CD14-positive monocyte (primary cell): ENCODE results near the gene HSBP1L1. TPM values are rescaled to one million over a fixed set of nuclear protein-coding genes. Genes with fewer than 3 reads are reported as not detected.

ENCODE experiments used
- DNase-seq, 3 donors: peaks; one replicate each; pipeline ENCODE4 v3.0.0-alpha.2; 2011 to 2022
- H2AFZ ChIP-seq: 2 replicates; pipeline ENCODE4 v1.6.0; 2012; ENCODE audit warnings: mild to moderate bottlenecking, low read depth, low read length, inconsistent platforms; ENCODE audit not compliant: insufficient read depth, poor library complexity, severe bottlenecking
- H3K27ac ChIP-seq, 2 donors: 1 replicate in 1 of 2; 2 replicates in 1 of 2; pipeline ENCODE4 v1.5.1; 2012 to 2013; ENCODE audit warnings: low read length in 2 of 2, control low read depth in 1 of 2, inconsistent platforms in 1 of 2, low read depth in 1 of 2, mild to moderate bottlenecking in 1 of 2
- H3K27me3 ChIP-seq, 2 donors: one replicate each; pipeline versions ENCODE4 v1.6.0 to v1.6.1; 2011 to 2013; ENCODE audit warnings: low read length in 2 of 2; ENCODE audit not compliant: control insufficient read depth in 2 of 2, insufficient read depth in 2 of 2
- H3K36me3 ChIP-seq, 2 donors: replicated peaks in 1 of 2; 1 replicate in 1 of 2; 2 replicates in 1 of 2; pipeline versions ENCODE4 v1.5.1 to v1.6.1; 2012 to 2013; ENCODE audit warnings: low read length in 2 of 2, control low read depth in 1 of 2, inconsistent platforms in 1 of 2, mild to moderate bottlenecking in 1 of 2; ENCODE audit not compliant: insufficient read depth in 2 of 2, control insufficient read depth in 1 of 2
- H3K4me1 ChIP-seq, 2 donors: 1 replicate in 1 of 2; 2 replicates in 1 of 2; pipeline versions ENCODE4 v1.5.1 to v1.6.1; 2012 to 2013; ENCODE audit warnings: low read length in 2 of 2, control low read depth in 1 of 2, inconsistent platforms in 1 of 2, mild to moderate bottlenecking in 1 of 2, moderate library complexity in 1 of 2; ENCODE audit not compliant: insufficient read depth in 2 of 2, control insufficient read depth in 1 of 2
- H3K4me2 ChIP-seq: replicated peaks from 2 replicates; pipeline ENCODE3; 2012; ENCODE audit warnings: low read length, moderate library complexity, mild to moderate bottlenecking; ENCODE audit not compliant: poor library complexity, severe bottlenecking; ENCODE audit errors: extremely low read depth
- H3K4me3 ChIP-seq, 3 experiments: fragments of 200-600 bp in 1 of 3; sonication (generic) in 1 of 3; replicated peaks in 1 of 3; 1 replicate in 2 of 3; 2 replicates in 1 of 3; pipeline ENCODE4 v1.5.1; 2011 to 2013; ENCODE audit warnings: low read length in 3 of 3, mild to moderate bottlenecking in 3 of 3, control low read depth in 2 of 3, low read depth in 2 of 3, inconsistent platforms in 1 of 3, moderate library complexity in 1 of 3
- H3K79me2 ChIP-seq: 2 replicates; pipeline ENCODE4 v1.6.0; 2012; ENCODE audit warnings: mild to moderate bottlenecking, control low read depth, inconsistent platforms, low read length, moderate library complexity; ENCODE audit not compliant: insufficient read depth
- H3K9ac ChIP-seq: 2 replicates; pipeline ENCODE4 v1.6.0; 2017; ENCODE audit warnings: low read length, mild to moderate bottlenecking; ENCODE audit not compliant: insufficient read depth, poor library complexity, severe bottlenecking
- H3K9me3 ChIP-seq, 2 donors: replicated peaks in 1 of 2; 1 replicate in 1 of 2; 2 replicates in 1 of 2; pipeline versions ENCODE4 v1.5.1 to v1.6.1; 2012 to 2013; ENCODE audit warnings: low read length in 2 of 2, control low read depth in 1 of 2; ENCODE audit not compliant: control insufficient read depth in 1 of 2, insufficient read depth in 1 of 2
- H4K20me1 ChIP-seq: 2 replicates; pipeline ENCODE4 v1.6.0; 2012; ENCODE audit warnings: mild to moderate bottlenecking, low read length, control low read depth, moderate library complexity; ENCODE audit not compliant: insufficient read depth
- H3K27ac Mint-ChIP-seq, 7 donors: one replicate each; pipeline ENCODE4 v1.8.0; 2020; ENCODE audit warnings: mild to moderate bottlenecking in 7 of 7, mixed read lengths in 7 of 7, moderate library complexity in 6 of 7, inconsistent platforms in 2 of 7
- H3K27me3 Mint-ChIP-seq, 3 donors: one replicate each; pipeline ENCODE4 v1.8.0; 2021 to 2022; ENCODE audit warnings: low read depth in 3 of 3, mild to moderate bottlenecking in 3 of 3, mixed read lengths in 3 of 3, moderate library complexity in 3 of 3, inconsistent platforms in 1 of 3
- H3K36me3 Mint-ChIP-seq, 2 donors: one replicate each; pipeline ENCODE4 v1.8.0; 2020; ENCODE audit warnings: mixed read lengths in 2 of 2, inconsistent platforms in 1 of 2, mild to moderate bottlenecking in 1 of 2
- H3K4me1 Mint-ChIP-seq: one replicate; pipeline ENCODE4 v1.8.0; 2020; ENCODE audit warnings: mild to moderate bottlenecking, mixed read lengths
- H3K4me3 Mint-ChIP-seq, 2 donors: one replicate each; pipeline ENCODE4 v1.8.0; 2020; ENCODE audit warnings: mild to moderate bottlenecking in 2 of 2, mixed read lengths in 2 of 2, moderate library complexity in 1 of 2
- H3K9me3 Mint-ChIP-seq, 7 donors: one replicate each; pipeline ENCODE4 v1.8.0; 2020 to 2022; ENCODE audit warnings: mixed read lengths in 7 of 7, mild to moderate bottlenecking in 6 of 7, moderate library complexity in 6 of 7, inconsistent platforms in 2 of 7
- CTCF ChIP-seq: fragments of 200-600 bp; IDR thresholded peaks from one replicate; pipeline ENCODE4 v1.8.0; 2022; ENCODE audit warnings: antibody characterized with exemption, mild to moderate bottlenecking
- WGBS: methylation state at CpG from one replicate; pipeline ENCODE4 v1.1.5; 2013; ENCODE audit warnings: missing lambda C conversion rate; ENCODE audit not compliant: insufficient coverage; 5-methylcytosine and 5-hydroxymethylcytosine counted together
- intact Hi-C, 2 donors: fragments of 100-400 bp; cut with micrococcal nuclease; formaldehyde crosslinking; loops; one replicate each; pipeline versions ENCODE4 v1.15.0 to v1.15.1; 2023
- polyA plus RNA-seq, 3 donors: library from polyadenylated mRNA; depleted of rRNA in 1 of 3; unstranded in 2 of 3; stranded (reverse) in 1 of 3; fragments of 300-500 nt in 2 of 3; fragments of >200 nt in 1 of 3; fragmentation: Illumina TruSeq in 2 of 3; gene quantifications; 1 replicate in 2 of 3; 2 replicates in 1 of 3; pipeline ENCODE4 v1.2.3, GENCODE V29; 2012 to 2021

Gene HSBP1L1
- polyA plus RNA-seq, 3 donors, result 2.5 to 13.2 (median 10.8) TPM

GRCh38 chr18:79930020-79930642 lies 34.3 kb upstream of the HSBP1L1 start:
- H3K27me3 Mint-ChIP-seq, result peaks cover 0 to 1% (median 0%) of the 10 kb centered on the region in 3 donors
- no CpG with 5 or more reads among the region's 2 CpGs for WGBS
- Histone ChIP-seq H3K4me2 (no peak overlapping the region), H3K27me3 (no peaks in the 10 kb centered on the region), H3K36me3 (peaks cover 45 to 99% of the 10 kb centered on the region in 2 donors), H3K4me1 (no peaks in the 10 kb centered on the region), H2AFZ (no peak overlapping the region), H3K79me2 (peaks cover 86% of the 10 kb centered on the region), H3K27ac (no peak overlapping the region), H3K4me3 (peak overlapping the region in 1 of 3 experiments; percentile 4), H4K20me1 (peaks cover 75% of the 10 kb centered on the region), H3K9ac (no peak overlapping the region), H3K9me3 (peaks cover 61 to 66% of the 10 kb centered on the region in 2 donors)
- no peak overlapping the region for H3K27ac Mint-ChIP-seq
- H3K4me3 Mint-ChIP-seq, result no peak overlapping the region
- peaks cover 58 to 76% (median 68%) of the 10 kb centered on the region in 7 donors for H3K9me3 Mint-ChIP-seq
- TF ChIP-seq CTCF, result no peak
- intact Hi-C loops, result no loop called here
- DNase-seq, result no peak
- H3K36me3 Mint-ChIP-seq, result peaks cover 87 to 97% of the 10 kb centered on the region in 2 donors
- peaks cover 6% of the 10 kb centered on the region for H3K4me1 Mint-ChIP-seq

- H4K20me1 ChIP-seq, result peaks cover 75% of the 10 kb centered on the region
- no peak overlapping the region for H3K27ac ChIP-seq
- H3K4me1 ChIP-seq, result no peaks in the 10 kb centered on the region
- peaks cover 63 to 85% (median 70%) of the 10 kb centered on the region in 7 donors for H3K9me3 Mint-ChIP-seq
- 100% methylated on average over 1 of the region's 2 CpGs for WGBS
- intact Hi-C loops, result no loop called here
- no peak overlapping the region for H2AFZ ChIP-seq
- peaks cover 88 to 97% of the 10 kb centered on the region in 2 donors for H3K36me3 Mint-ChIP-seq
- no peak for TF ChIP-seq CTCF
- H3K4me1 Mint-ChIP-seq, result peaks cover 6% of the 10 kb centered on the region
- no peak overlapping the region for H3K4me2 ChIP-seq
- H3K27me3 Mint-ChIP-seq, result peaks cover 0 to 1% (median 0%) of the 10 kb centered on the region in 3 donors
- peaks cover 63 to 79% of the 10 kb centered on the region in 2 donors for H3K9me3 ChIP-seq
- no peak overlapping the region for H3K27ac Mint-ChIP-seq
- no peaks in the 10 kb centered on the region for H3K27me3 ChIP-seq
- H3K36me3 ChIP-seq, result peaks cover 54 to 99% of the 10 kb centered on the region in 2 donors
- H3K79me2 ChIP-seq, result peaks cover 92% of the 10 kb centered on the region
- H3K4me3 ChIP-seq, result no peak overlapping the region
- H3K4me3 Mint-ChIP-seq, result no peak overlapping the region
- H3K9ac ChIP-seq, result no peak overlapping the region
- DNase-seq, result no peak
These were observed 33.0 kb upstream of the HSBP1L1 start for GRCh38 chr18:79931475-79931874.
